ENCODE data around the gene LRRIQ3.

GRCh38 chr1:74193908-74194307, 4.1 kb downstream of the LRRIQ3 start:
- TF ChIP-seq CTCF (IDR thresholded peaks at IDR 0.05) (no peak), POLR2A (IDR thresholded peaks at IDR 0.05) (no peak)
